ENCODE data around the gene KDM3B.

DNA sequence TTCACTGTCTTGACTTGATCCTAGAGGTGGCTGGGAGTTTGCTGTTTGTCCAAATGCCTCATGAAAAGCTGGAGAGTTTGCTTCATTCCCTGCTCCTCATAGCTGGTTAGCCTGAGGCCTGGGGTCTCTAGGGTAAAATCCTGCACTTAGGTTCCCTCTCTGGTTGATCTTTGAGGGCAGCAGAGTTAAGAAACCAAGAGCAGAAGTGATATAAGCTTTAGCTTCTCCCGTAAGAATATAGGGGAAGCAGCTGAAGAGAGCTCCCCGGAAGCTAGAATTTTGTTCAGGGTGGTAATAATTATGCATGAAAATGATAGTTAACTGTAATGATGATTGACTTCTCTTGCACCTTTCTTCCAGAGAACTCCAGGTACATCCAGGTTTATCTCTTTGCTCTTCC is 13.0 kb upstream of the KDM3B start:
- TF ChIP-seq, protein P1, sequence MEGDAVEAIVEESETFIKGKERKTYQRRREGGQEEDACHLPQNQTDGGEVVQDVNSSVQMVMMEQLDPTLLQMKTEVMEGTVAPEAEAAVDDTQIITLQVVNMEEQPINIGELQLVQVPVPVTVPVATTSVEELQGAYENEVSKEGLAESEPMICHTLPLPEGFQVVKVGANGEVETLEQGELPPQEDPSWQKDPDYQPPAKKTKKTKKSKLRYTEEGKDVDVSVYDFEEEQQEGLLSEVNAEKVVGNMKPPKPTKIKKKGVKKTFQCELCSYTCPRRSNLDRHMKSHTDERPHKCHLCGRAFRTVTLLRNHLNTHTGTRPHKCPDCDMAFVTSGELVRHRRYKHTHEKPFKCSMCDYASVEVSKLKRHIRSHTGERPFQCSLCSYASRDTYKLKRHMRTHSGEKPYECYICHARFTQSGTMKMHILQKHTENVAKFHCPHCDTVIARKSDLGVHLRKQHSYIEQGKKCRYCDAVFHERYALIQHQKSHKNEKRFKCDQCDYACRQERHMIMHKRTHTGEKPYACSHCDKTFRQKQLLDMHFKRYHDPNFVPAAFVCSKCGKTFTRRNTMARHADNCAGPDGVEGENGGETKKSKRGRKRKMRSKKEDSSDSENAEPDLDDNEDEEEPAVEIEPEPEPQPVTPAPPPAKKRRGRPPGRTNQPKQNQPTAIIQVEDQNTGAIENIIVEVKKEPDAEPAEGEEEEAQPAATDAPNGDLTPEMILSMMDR (IDR thresholded peaks at IDR 0.05) = no peak
- TF ChIP-seq EP300 (IDR thresholded peaks at IDR 0.05) (no peak), POLR2A (IDR thresholded peaks at IDR 0.05) (no peak)

All from ovary (tissue), 3 donors.